Mucosa of descending colon (tissue), 3 donors: ENCODE results near the gene SLC15A3. TPM values are rescaled to one million over a fixed set of nuclear protein-coding genes. Genes with fewer than 3 reads are reported as not detected.

ENCODE experiments used
- ATAC-seq: fragments of 200-7000 bp; cut with Tn5 transposase; one replicate; pipeline ENCODE4 v1.9.1; 2020; ENCODE audit warnings: mild to moderate bottlenecking, moderate library complexity
- DNase-seq, 3 donors: peaks; one replicate each; pipeline ENCODE4 v3.0.0-alpha.2; 2020
- H3K36me3 ChIP-seq: fragments of 200-600 bp; one replicate; pipeline ENCODE4 v1.8.0; 2021; ENCODE audit warnings: low read depth, mild to moderate bottlenecking
- H3K4me1 ChIP-seq: fragments of 200-600 bp; one replicate; pipeline ENCODE4 v1.8.0; 2021; ENCODE audit warnings: low read depth, mild to moderate bottlenecking
- H3K4me3 ChIP-seq: fragments of 200-600 bp; one replicate; pipeline ENCODE4 v1.8.0; 2021; ENCODE audit warnings: mild to moderate bottlenecking
- H3K9me3 ChIP-seq: fragments of 200-600 bp; one replicate; pipeline ENCODE4 v1.8.0; 2021; ENCODE audit warnings: mild to moderate bottlenecking
- CTCF ChIP-seq: fragments of 200-600 bp; IDR thresholded peaks from one replicate; pipeline ENCODE4 v1.8.0; 2022; ENCODE audit warnings: antibody characterized with exemption, mild to moderate bottlenecking
- intact Hi-C, 2 donors: fragments of 100-400 bp; cut with DNase I in 1 of 2; cut with micrococcal nuclease in 1 of 2; formaldehyde crosslinking; loops; one replicate each; pipeline versions ENCODE4 v1.11.0 to v1.11.1; 2022; cut with DNase I, micrococcal nuclease
- total RNA-seq, 3 donors: library from RNA; stranded (reverse); fragmentation: NEBNext Ultra II Directional in 2 of 3; extraction: Animal tissue kit (Norgen Biotek cat#: 25700) in 2 of 3; gene quantifications; one replicate each; pipeline versions ENCODE4 v1.2.1 to v1.2.4, GENCODE V29; 2021 to 2023
- donor health status: DM: no; HTN: no; CAD: no; lungs with moderate emphysema.
- donor health status: DM: no; HTN: no; CAD: no.
- donor health status: DM: no; HTN: yes; CAD: no.

SLC15A3 gene
- total RNA-seq, 3 donors from 2014 or later, result 6.2 to 36.8 (median 18.4) TPM

GRCh38 chr11:60923326-60923725 lies 28.6 kb downstream of the SLC15A3 start:
- no peak for DNase-seq
- intact Hi-C loops, result no loop called here
- Histone ChIP-seq H3K4me1 (peaks cover 17% of the 10 kb centered on the region), H3K36me3 (peaks cover 3% of the 10 kb centered on the region), H3K9me3 (no peaks in the 10 kb centered on the region), H3K4me3 (no peak overlapping the region)
- no peak for TF ChIP-seq CTCF
- no peak for ATAC-seq

GRCh38 chr11:60922906-60923305 lies 29.1 kb downstream of the SLC15A3 start:
- Histone ChIP-seq H3K4me1 (peaks cover 17% of the 10 kb centered on the region), H3K9me3 (no peaks in the 10 kb centered on the region), H3K4me3 (no peak overlapping the region), H3K36me3 (peaks cover 3% of the 10 kb centered on the region)
- TF ChIP-seq CTCF, result no peak
- no peak for DNase-seq
- ATAC-seq, result no peak
- intact Hi-C loops, result no loop called here

GRCh38 chr11:60921777-60922335 lies 30.1 kb downstream of the SLC15A3 start:
- intact Hi-C loops, result no loop called here
- no peak for ATAC-seq
- H3K4me1 ChIP-seq, result peaks cover 17% of the 10 kb centered on the region
- no peak for DNase-seq
- no peak for TF ChIP-seq CTCF
- H3K4me3 ChIP-seq, result no peak overlapping the region
- H3K36me3 ChIP-seq, result peaks cover 3% of the 10 kb centered on the region
- H3K9me3 ChIP-seq, result no peaks in the 10 kb centered on the region

- H3K9me3 ChIP-seq, result no peaks in the 10 kb centered on the region
- ATAC-seq, result no peak
- peaks cover 3% of the 10 kb centered on the region for H3K36me3 ChIP-seq
- no peak for DNase-seq
- TF ChIP-seq CTCF, result no peak
- H3K4me3 ChIP-seq, result no peak overlapping the region
- peaks cover 17% of the 10 kb centered on the region for H3K4me1 ChIP-seq
- intact Hi-C loops, result no loop called here
Measured at GRCh38 chr11:60921259-60921658, 30.7 kb downstream of the SLC15A3 start.

GRCh38 chr11:60919956-60920355 lies 32.0 kb downstream of the SLC15A3 start:
- DNase-seq, result no peak
- Histone ChIP-seq H3K9me3 (no peaks in the 10 kb centered on the region), H3K4me1 (peaks cover 24% of the 10 kb centered on the region), H3K36me3 (peaks cover 3% of the 10 kb centered on the region), H3K4me3 (no peak overlapping the region)
- TF ChIP-seq CTCF, result no peak
- no peak for ATAC-seq
- intact Hi-C loops, result no loop called here

- no peak for DNase-seq
- TF ChIP-seq CTCF, result no peak
- intact Hi-C loops, result no loop called here
- no peak overlapping the region for H3K4me3 ChIP-seq
- H3K4me1 ChIP-seq, result peaks cover 18% of the 10 kb centered on the region
- ATAC-seq, result no peak
- no peaks in the 10 kb centered on the region for H3K9me3 ChIP-seq
- peaks cover 3% of the 10 kb centered on the region for H3K36me3 ChIP-seq
Measured at GRCh38 chr11:60919320-60919719, 32.7 kb downstream of the SLC15A3 start.
